Esophagus muscularis mucosa (tissue), 4 donors: ENCODE results near the gene TMEM220. TPM values are rescaled to one million over a fixed set of nuclear protein-coding genes. Genes with fewer than 3 reads are reported as not detected.

Experiments
- DNase-seq: peaks from one replicate; pipeline ENCODE4 v3.0.0-alpha.2; 2017; ENCODE audit errors: extremely low spot score
- H3K27ac ChIP-seq, 4 donors: fragments of 200-600 bp; sonication (generic); replicated peaks in 1 of 4; 1 replicate in 3 of 4; 2 replicates in 1 of 4; pipeline ENCODE4 v1.5.1; 2016 to 2019; ENCODE audit warnings: mild to moderate bottlenecking in 1 of 4
- H3K27me3 ChIP-seq, 4 donors: fragments of 200-600 bp; sonication (generic); one replicate each; pipeline versions ENCODE4 v1.5.1 to v1.6.0; 2016 to 2019
- H3K36me3 ChIP-seq, 4 donors: fragments of 200-600 bp; sonication (generic); one replicate each; pipeline ENCODE4 v1.5.1; 2016 to 2019
- H3K4me1 ChIP-seq, 4 donors: fragments of 200-600 bp; sonication (generic); one replicate each; pipeline ENCODE4 v1.5.1; 2016 to 2019
- H3K4me3 ChIP-seq, 4 donors: fragments of 200-600 bp; sonication (generic); 1 replicate in 2 of 4; 2 replicates in 2 of 4; pipeline ENCODE4 v1.5.1; 2016 to 2019; ENCODE audit warnings: mild to moderate bottlenecking in 4 of 4, moderate library complexity in 1 of 4
- H3K9me3 ChIP-seq, 4 donors: fragments of 200-600 bp; sonication (generic); 1 replicate in 3 of 4; 2 replicates in 1 of 4; pipeline ENCODE4 v1.5.1; 2016 to 2019
- EP300 ChIP-seq: sonication (generic); formaldehyde crosslinking; IDR thresholded peaks from one replicate; pipeline ENCODE4 v1.6.1; 2017; ENCODE audit warnings: antibody characterized with exemption
- POLR2A ChIP-seq: fragments of 450-650 bp; IDR thresholded peaks from one replicate; pipeline ENCODE4 v1.6.1; 2017; ENCODE audit warnings: antibody characterized with exemption, moderate library complexity, mild to moderate bottlenecking, low read depth
- POLR2AphosphoS5 ChIP-seq, 2 donors: sonication (generic); formaldehyde crosslinking; IDR thresholded peaks; one replicate each; pipeline ENCODE4 v1.6.1; 2017; ENCODE audit warnings: antibody characterized with exemption in 2 of 2
- WGBS: methylation state at CpG from one replicate; pipeline ENCODE4 v1.1.5; 2018; 5-methylcytosine and 5-hydroxymethylcytosine counted together
- intact Hi-C: fragments of 100-400 bp; cut with DNase I; formaldehyde crosslinking; loops from one replicate; pipeline ENCODE4 v1.15.1; 2023
- total RNA-seq, 4 donors: library from RNA; depleted of rRNA; stranded (reverse); fragments of >200 nt; gene quantifications; one replicate each; pipeline versions ENCODE4 v1.1.0 to v1.2.1, GENCODE V29; 2016
- TF ChIP-seq, protein P1 (sequence below), 3 experiments: fragments of 200-600 bp in 2 of 3; fragments of 450-650 bp in 1 of 3; sonication (generic) in 2 of 3; IDR thresholded peaks; one replicate each; pipeline ENCODE4 v1.5.1; 2017 to 2019; ENCODE audit warnings: antibody characterized with exemption in 3 of 3, mild to moderate bottlenecking in 2 of 3, moderate library complexity in 1 of 3

The TMEM220 gene
- 10 to 100 TPM in 2 of 4 donors, 1 to 10 TPM in 2; 7.5 to 15.4 (median 11.1) TPM for total RNA-seq

DNA sequence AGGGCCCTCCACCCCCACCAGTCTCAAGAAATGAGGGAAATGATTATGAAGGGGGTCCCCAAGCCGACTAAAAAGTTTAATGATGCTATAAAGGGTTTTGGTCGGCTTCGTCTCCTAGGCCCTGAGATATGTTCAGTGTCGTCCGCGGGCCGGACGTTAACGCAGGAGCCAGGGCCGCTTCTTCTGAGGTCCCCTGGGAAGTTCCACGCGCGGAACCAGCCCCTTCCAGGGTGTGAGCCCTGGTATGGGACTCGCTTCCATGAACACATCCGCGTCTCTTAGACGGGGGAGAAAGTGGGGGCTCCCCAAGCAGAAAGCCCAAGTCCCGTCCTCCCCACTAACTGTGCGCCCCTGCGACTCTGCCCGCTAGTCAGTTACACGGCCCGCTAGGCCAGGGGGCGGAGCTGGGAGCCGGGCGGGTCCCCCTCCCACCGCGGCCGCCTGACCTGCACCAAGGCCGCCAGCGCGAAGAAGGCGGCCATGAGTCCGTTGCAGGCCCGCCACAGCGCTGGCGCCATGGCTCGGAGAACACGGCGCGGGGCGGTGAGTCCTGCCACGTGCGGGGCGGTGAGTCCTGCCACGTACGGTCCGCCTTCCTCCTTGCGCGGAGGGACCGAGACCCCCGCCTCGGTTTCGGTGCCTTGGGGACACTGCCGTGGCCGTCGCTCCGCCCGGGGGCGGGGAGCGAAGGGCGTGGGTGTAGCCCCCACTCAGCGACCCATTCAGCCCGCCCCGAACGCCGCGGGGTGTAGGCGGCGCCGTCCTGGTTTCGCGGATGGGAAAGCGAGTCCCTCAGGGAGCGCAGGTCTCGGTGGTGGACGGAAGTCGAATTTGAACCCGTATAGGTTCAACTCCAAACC, at the start of gene TMEM220:
Gene TMEM220, minus strand, starts transcription at position 690 of the 860 bp plus-strand sequence. Its CDS starts 172 bp downstream, at position 518.
- 6% methylated on average over 23 of the region's 79 CpGs for WGBS
- DNase-seq = peak; percentile 94
- H3K9me3 ChIP-seq = no peaks in the 10 kb centered on the region
- peak within 1 kb of the TSS; percentile 74 to 82 (median 78) for H3K4me3 ChIP-seq
- H3K4me1 ChIP-seq = peaks cover 2 to 23% (median 20%) of the 10 kb centered on the region in 4 donors
- peak within 1 kb of the TSS; percentile 95 to 96 (median 95) for H3K27ac ChIP-seq
- TF ChIP-seq POLR2AphosphoS5 (IDR thresholded peaks at IDR 0.05) = peak; percentile 82 to 86
- TF ChIP-seq, protein P1, sequence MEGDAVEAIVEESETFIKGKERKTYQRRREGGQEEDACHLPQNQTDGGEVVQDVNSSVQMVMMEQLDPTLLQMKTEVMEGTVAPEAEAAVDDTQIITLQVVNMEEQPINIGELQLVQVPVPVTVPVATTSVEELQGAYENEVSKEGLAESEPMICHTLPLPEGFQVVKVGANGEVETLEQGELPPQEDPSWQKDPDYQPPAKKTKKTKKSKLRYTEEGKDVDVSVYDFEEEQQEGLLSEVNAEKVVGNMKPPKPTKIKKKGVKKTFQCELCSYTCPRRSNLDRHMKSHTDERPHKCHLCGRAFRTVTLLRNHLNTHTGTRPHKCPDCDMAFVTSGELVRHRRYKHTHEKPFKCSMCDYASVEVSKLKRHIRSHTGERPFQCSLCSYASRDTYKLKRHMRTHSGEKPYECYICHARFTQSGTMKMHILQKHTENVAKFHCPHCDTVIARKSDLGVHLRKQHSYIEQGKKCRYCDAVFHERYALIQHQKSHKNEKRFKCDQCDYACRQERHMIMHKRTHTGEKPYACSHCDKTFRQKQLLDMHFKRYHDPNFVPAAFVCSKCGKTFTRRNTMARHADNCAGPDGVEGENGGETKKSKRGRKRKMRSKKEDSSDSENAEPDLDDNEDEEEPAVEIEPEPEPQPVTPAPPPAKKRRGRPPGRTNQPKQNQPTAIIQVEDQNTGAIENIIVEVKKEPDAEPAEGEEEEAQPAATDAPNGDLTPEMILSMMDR (IDR thresholded peaks at IDR 0.05) = no peak
- TF ChIP-seq POLR2A = peak; percentile 26
- H3K27me3 ChIP-seq = no peaks in the 10 kb centered on the region
- intact Hi-C loops = loop anchor here (5.0 to 10.0 kb wide), 2 partner anchors 85 to 578 kb away; no protein-coding TSS in a partner anchor
- H3K36me3 ChIP-seq = peaks cover 4 to 30% (median 10%) of the 10 kb centered on the region in 4 donors

DNA sequence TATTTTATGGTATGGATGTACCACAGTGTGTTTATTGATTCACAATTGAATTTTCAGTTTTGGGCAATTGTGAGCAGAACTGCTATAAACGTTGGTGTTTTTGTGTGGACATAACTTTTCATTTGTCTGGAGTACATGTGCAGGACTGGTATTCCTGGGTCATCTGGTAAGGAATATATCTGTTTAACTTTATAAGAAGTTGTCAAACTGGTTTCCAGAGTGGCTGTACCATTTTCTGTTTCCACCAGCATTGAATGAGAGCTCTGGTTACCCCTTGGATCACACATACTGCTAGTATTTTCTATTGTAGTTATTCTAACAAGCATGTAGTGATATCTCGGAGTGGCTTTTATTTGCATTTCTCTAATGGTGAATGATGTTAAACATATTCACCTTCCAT, 49.8 kb upstream of the TMEM220 start:
- H3K27ac ChIP-seq = no peak overlapping the region
- intact Hi-C loops = no loop called here
- no peaks in the 10 kb centered on the region for H3K36me3 ChIP-seq
- TF ChIP-seq POLR2AphosphoS5 (IDR thresholded peaks at IDR 0.05) = no peak
- no peak for TF ChIP-seq EP300
- TF ChIP-seq, protein P1 (IDR thresholded peaks at IDR 0.05) = no peak
- no peaks in the 10 kb centered on the region for H3K27me3 ChIP-seq
- H3K4me3 ChIP-seq = no peak overlapping the region
- peaks cover 0 to 11% (median 0%) of the 10 kb centered on the region in 4 donors for H3K9me3 ChIP-seq
- H3K4me1 ChIP-seq = no peaks in the 10 kb centered on the region
- 90% methylated on average over 2 of the region's 2 CpGs for WGBS
- no peak for DNase-seq

DNA sequence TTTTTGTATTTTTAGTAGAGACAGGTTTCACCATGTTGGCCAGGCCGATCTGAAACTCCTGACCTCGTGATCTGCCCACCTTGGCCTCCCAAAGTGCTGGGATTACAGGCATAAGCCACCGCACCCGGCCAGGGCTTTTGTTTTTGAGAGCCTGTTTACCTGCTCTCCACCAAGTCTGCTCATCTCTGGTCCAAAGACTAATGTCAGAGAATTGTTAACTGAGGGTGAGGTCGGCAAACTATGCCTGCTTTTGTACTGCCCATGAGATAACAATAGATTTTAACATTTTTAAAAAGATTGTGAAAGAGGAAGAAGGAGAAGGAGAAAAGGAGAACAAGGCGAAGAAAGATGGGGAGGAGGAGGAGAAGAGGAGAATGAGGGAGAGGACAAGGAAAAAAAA, 48.1 kb upstream of the TMEM220 start:
- H3K9me3 ChIP-seq = peaks cover 0 to 7% (median 0%) of the 10 kb centered on the region in 4 donors
- no peak overlapping the region for H3K4me3 ChIP-seq
- H3K36me3 ChIP-seq = no peaks in the 10 kb centered on the region
- H3K4me1 ChIP-seq = no peaks in the 10 kb centered on the region
- TF ChIP-seq POLR2AphosphoS5 (IDR thresholded peaks at IDR 0.05) = no peak
- intact Hi-C loops = no loop called here
- no peak for DNase-seq
- WGBS = 88% methylated on average over 4 of the region's 6 CpGs
- H3K27ac ChIP-seq = no peak overlapping the region
- H3K27me3 ChIP-seq = no peaks in the 10 kb centered on the region

DNA sequence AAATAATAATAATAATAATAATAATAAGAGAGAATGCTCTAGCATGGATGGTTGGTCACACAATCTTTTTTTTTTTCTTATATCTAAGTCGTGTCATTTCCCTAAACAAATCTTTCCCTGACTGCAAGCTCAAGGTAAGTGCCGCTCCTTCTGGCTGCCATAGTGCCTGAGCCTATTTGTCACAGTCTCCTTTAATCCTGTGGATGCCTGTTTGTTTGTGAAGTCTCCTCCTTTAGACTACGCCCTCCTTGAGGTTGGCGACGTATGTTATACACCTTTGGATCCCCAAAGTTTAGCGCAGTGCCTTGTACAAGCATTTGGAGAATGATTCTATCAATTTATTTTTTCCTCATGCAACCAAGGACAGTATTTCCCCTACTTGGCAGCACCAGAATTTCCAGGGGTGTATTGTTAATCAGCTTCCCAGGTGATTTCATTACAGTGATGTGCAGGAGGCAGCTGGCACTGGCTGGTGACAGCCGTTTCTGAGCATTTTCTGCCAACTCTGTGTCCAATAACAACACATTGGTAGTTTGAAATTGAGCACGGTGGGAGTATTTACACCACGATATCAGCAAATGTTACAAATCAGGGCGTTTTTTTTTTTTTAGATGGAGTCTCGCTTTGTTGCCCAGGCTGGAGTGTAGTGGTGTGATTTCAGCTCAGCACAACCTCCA, 47.4 kb upstream of the TMEM220 start:
- no peaks in the 10 kb centered on the region for H3K4me1 ChIP-seq
- H3K9me3 ChIP-seq = peaks cover 0 to 3% (median 1%) of the 10 kb centered on the region in 4 donors
- TF ChIP-seq POLR2A = no peak
- TF ChIP-seq EP300 = no peak
- H3K27ac ChIP-seq = no peak overlapping the region
- DNase-seq = no peak
- H3K4me3 ChIP-seq = no peak overlapping the region
- intact Hi-C loops = no loop called here
- no peaks in the 10 kb centered on the region for H3K36me3 ChIP-seq
- WGBS = 91% methylated on average over 11 of the region's 11 CpGs
- H3K27me3 ChIP-seq = no peaks in the 10 kb centered on the region

DNA sequence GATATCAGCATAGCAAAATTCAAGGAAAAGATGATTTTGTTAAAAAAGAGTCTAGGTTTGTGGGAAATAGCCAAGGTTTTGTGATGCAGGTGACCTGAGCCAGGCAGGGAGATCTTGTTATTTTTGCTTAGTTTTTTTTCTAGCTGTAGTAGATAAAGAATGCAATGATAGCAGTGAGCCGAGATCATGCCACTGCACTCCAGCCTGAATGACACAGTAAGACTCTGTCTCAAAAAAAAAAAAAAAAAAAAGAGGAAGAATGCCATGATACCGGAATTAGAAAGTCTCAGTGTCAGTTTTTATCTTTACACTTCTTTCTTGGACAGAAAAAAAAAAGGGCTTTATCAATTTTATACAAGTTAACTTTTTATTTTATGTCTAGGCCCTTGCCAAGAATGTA, 46.6 kb upstream of the TMEM220 start:
- intact Hi-C loops = no loop called here
- no peak for DNase-seq
- Histone ChIP-seq H3K4me3 (no peak overlapping the region), H3K27me3 (no peaks in the 10 kb centered on the region), H3K36me3 (no peaks in the 10 kb centered on the region), H3K27ac (no peak overlapping the region), H3K4me1 (no peaks in the 10 kb centered on the region), H3K9me3 (peaks cover 0 to 7% (median 1%) of the 10 kb centered on the region in 4 donors)
- 54% methylated on average over 2 of the region's 2 CpGs for WGBS
- no peak for TF ChIP-seq POLR2AphosphoS5 (IDR thresholded peaks at IDR 0.05)
- TF ChIP-seq, protein P1 (IDR thresholded peaks at IDR 0.05) = no peak
